Activated T-cell treated with anti-CD3 and anti-CD28 coated beads for 4 hours (primary cell): ENCODE results near the gene SPEF2.

ENCODE experiments used
- DNase-seq: peaks from one replicate; pipeline ENCODE4 v3.0.0-alpha.2; 2020

Gene SPEF2

GRCh38 chr5:35857606-35858205 is 240.0 kb downstream of the SPEF2 start:
- DNase-seq = no peak

GRCh38 chr5:35859101-35859661 is 241.5 kb downstream of the SPEF2 start:
- DNase-seq = no peak

GRCh38 chr5:35860686-35861085 is 243.0 kb downstream of the SPEF2 start:
- no peak for DNase-seq

- no peak for DNase-seq
These were observed 244.1 kb downstream of the SPEF2 start for GRCh38 chr5:35861718-35862117.

GRCh38 chr5:35862126-35862525 is 244.5 kb downstream of the SPEF2 start:
- DNase-seq = no peak

GRCh38 chr5:35863159-35863558 is 245.5 kb downstream of the SPEF2 start:
- DNase-seq = no peak
